ENCODE results near the gene NDUFAF7. TPM values are rescaled to one million over a fixed set of nuclear protein-coding genes. Genes with fewer than 3 reads are reported as not detected.

NDUFAF7 gene
- total and polyA plus RNA-seq, 2 of the 13 experiments (the other 11 are each of a cell fraction or from before 2014, with no cell fraction given): 27.0 to 40.8 TPM

DNA sequence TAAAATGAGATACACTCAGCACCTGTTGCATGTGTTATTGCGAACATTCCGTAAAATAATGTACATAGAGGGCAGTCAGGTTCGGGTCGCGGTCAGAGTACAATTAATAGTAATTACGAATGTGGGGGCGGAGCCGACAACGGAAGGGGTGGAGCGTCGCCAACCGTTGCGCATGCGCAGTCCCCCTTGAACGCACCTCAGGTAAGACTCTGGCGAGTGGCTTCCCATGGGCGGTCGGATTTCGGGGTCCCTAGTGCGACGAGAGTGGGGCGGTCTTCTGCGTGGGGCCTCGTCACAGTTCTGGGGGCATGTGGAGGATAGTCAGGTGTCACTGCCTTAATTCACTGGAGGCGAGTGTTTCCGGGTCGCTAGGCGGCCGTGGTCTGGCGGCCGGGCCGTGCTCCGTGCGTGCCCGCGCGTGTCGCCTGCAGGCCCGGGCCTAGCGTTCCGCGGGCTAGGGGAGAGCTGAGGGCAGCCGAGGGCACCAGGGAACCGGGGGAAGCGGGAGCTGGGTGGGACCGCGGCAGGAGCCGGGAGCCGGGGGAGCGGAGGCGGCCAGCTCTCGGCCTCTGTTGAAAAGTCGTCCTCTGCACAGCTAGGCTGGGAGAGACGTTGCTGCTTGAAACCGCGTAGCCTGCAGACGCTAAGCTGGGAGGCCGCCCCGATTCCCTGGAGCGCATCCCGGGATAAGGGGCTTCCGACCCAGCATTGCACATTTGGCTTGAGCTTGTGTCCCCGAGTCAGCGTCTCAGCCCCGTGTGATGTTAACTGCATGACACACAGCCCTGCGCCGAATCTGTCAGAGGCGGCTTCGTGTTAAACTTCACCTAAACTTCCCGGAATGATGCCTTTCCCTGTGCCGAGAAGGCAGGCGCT, 34.9 kb upstream of the NDUFAF7 start, which contains the start of gene CEBPZOS (continued):
- TF ChIP-seq, protein P1, sequence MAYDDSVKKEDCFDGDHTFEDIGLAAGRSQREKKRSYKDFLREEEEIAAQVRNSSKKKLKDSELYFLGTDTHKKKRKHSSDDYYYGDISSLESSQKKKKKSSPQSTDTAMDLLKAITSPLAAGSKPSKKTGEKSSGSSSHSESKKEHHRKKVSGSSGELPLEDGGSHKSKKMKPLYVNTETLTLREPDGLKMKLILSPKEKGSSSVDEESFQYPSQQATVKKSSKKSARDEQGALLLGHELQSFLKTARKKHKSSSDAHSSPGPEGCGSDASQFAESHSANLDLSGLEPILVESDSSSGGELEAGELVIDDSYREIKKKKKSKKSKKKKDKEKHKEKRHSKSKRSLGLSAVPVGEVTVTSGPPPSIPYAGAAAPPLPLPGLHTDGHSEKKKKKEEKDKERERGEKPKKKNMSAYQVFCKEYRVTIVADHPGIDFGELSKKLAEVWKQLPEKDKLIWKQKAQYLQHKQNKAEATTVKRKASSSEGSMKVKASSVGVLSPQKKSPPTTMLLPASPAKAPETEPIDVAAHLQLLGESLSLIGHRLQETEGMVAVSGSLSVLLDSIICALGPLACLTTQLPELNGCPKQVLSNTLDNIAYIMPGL (CRISPR knock-in tag; IDR thresholded peaks at IDR 0.05; ENCODE audit: borderline replicate concordance in 1 of 2, low read depth in 1 of 2): peak; percentile 77 to 99; a peak in 3 of 4 replicates
- TF ChIP-seq, protein P2, sequence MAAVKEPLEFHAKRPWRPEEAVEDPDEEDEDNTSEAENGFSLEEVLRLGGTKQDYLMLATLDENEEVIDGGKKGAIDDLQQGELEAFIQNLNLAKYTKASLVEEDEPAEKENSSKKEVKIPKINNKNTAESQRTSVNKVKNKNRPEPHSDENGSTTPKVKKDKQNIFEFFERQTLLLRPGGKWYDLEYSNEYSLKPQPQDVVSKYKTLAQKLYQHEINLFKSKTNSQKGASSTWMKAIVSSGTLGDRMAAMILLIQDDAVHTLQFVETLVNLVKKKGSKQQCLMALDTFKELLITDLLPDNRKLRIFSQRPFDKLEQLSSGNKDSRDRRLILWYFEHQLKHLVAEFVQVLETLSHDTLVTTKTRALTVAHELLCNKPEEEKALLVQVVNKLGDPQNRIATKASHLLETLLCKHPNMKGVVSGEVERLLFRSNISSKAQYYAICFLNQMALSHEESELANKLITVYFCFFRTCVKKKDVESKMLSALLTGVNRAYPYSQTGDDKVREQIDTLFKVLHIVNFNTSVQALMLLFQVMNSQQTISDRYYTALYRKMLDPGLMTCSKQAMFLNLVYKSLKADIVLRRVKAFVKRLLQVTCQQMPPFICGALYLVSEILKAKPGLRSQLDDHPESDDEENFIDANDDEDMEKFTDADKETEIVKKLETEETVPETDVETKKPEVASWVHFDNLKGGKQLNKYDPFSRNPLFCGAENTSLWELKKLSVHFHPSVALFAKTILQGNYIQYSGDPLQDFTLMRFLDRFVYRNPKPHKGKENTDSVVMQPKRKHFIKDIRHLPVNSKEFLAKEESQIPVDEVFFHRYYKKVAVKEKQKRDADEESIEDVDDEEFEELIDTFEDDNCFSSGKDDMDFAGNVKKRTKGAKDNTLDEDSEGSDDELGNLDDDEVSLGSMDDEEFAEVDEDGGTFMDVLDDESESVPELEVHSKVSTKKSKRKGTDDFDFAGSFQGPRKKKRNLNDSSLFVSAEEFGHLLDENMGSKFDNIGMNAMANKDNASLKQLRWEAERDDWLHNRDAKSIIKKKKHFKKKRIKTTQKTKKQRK (IDR thresholded peaks at IDR 0.05; ENCODE audit: low read length): no peak
- TF ChIP-seq NCOA2 (CRISPR knock-in tag; IDR thresholded peaks at IDR 0.05) (peak; percentile 9; the same call in 1 of the 2 replicates), ZNF510 (CRISPR knock-in tag; IDR thresholded peaks at IDR 0.05; ENCODE audit: low read depth) (peak; percentile 39; the same call in 1 of the 2 replicates), ESRRA (CRISPR knock-in tag; IDR thresholded peaks at IDR 0.05; ENCODE audit: low read depth) (peak; percentile 70; the same call in 1 of the 2 replicates), ZSCAN20 (CRISPR knock-in tag; IDR thresholded peaks at IDR 0.05; ENCODE audit: borderline replicate concordance) (peak; percentile 78; the same call in 1 of the 2 replicates), RBM22 (optimal IDR thresholded peaks at IDR 0.05; ENCODE audit: low read length) (no peak), RFXANK (CRISPR knock-in tag; IDR thresholded peaks at IDR 0.05) (no peak; the same call in 1 of the 2 replicates), NFE2 (CRISPR knock-in tag; IDR thresholded peaks at IDR 0.05) (0 out of 2 replicates have a peak, but pooled peaks have one; percentile 25), POLR2G (IDR thresholded peaks at IDR 0.05; ENCODE audit: low read depth, low read length) (peak; percentile 97), SCMH1 (CRISPR knock-in tag; IDR thresholded peaks at IDR 0.05; ENCODE audit: borderline replicate concordance) (no peak), SAFB2 (CRISPR knock-in tag; IDR thresholded peaks at IDR 0.05; ENCODE audit: borderline replicate concordance, low read depth) (peak; percentile 97), ZNF672 (CRISPR knock-in tag; IDR thresholded peaks at IDR 0.05) (no peak), FOXO1 (CRISPR knock-in tag; IDR thresholded peaks at IDR 0.05) (peak; percentile 72)
- TF ChIP-seq, protein P3, sequence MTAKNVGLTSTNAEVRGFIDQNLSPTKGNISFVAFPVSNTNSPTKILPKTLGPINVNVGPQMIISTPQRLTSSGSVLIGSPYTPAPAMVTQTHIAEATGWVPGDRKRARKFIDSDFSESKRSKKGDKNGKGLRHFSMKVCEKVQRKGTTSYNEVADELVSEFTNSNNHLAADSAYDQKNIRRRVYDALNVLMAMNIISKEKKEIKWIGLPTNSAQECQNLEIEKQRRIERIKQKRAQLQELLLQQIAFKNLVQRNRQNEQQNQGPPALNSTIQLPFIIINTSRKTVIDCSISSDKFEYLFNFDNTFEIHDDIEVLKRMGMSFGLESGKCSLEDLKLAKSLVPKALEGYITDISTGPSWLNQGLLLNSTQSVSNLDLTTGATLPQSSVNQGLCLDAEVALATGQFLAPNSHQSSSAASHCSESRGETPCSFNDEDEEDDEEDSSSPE (CRISPR knock-in tag; IDR thresholded peaks at IDR 0.05): peak; percentile 47; the same call in 1 of the 2 replicates
- TF ChIP-seq, protein P4, sequence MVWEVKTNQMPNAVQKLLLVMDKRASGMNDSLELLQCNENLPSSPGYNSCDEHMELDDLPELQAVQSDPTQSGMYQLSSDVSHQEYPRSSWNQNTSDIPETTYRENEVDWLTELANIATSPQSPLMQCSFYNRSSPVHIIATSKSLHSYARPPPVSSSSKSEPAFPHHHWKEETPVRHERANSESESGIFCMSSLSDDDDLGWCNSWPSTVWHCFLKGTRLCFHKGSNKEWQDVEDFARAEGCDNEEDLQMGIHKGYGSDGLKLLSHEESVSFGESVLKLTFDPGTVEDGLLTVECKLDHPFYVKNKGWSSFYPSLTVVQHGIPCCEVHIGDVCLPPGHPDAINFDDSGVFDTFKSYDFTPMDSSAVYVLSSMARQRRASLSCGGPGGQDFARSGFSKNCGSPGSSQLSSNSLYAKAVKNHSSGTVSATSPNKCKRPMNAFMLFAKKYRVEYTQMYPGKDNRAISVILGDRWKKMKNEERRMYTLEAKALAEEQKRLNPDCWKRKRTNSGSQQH (CRISPR knock-in tag; IDR thresholded peaks at IDR 0.05; ENCODE audit: low read depth): peak; percentile 90
- TF ChIP-seq, protein P5, sequence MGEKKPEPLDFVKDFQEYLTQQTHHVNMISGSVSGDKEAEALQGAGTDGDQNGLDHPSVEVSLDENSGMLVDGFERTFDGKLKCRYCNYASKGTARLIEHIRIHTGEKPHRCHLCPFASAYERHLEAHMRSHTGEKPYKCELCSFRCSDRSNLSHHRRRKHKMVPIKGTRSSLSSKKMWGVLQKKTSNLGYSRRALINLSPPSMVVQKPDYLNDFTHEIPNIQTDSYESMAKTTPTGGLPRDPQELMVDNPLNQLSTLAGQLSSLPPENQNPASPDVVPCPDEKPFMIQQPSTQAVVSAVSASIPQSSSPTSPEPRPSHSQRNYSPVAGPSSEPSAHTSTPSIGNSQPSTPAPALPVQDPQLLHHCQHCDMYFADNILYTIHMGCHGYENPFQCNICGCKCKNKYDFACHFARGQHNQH (CRISPR knock-in tag; IDR thresholded peaks at IDR 0.05): peak; percentile 86; the same call in 1 of the 2 replicates
- TF ChIP-seq, protein P6, sequence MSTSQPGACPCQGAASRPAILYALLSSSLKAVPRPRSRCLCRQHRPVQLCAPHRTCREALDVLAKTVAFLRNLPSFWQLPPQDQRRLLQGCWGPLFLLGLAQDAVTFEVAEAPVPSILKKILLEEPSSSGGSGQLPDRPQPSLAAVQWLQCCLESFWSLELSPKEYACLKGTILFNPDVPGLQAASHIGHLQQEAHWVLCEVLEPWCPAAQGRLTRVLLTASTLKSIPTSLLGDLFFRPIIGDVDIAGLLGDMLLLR (CRISPR knock-in tag; IDR thresholded peaks at IDR 0.05): peak; percentile 92
